SK-N-MC (cell line): ENCODE results near the gene ABLIM1.

Experiments
- EZH2 ChIP-seq: fragments of 200-600 bp; sonication (generic); IDR thresholded peaks from one replicate; pipeline ENCODE4 v1.6.1; 2017; ENCODE audit warnings: antibody characterized with exemption
- FOXP2 ChIP-seq: optimal IDR thresholded peaks from 2 replicates; pipeline ENCODE3; 2011; ENCODE audit warnings: mild to moderate bottlenecking, moderate library complexity; ENCODE audit not compliant: insufficient read depth; ENCODE audit errors: extremely low read length, control extremely low read depth
- POLR2AphosphoS5 ChIP-seq: IDR thresholded peaks from 2 replicates; pipeline ENCODE4 v1.6.1; 2012; ENCODE audit warnings: mild to moderate bottlenecking, low read depth, low read length, borderline replicate concordance

DNA sequence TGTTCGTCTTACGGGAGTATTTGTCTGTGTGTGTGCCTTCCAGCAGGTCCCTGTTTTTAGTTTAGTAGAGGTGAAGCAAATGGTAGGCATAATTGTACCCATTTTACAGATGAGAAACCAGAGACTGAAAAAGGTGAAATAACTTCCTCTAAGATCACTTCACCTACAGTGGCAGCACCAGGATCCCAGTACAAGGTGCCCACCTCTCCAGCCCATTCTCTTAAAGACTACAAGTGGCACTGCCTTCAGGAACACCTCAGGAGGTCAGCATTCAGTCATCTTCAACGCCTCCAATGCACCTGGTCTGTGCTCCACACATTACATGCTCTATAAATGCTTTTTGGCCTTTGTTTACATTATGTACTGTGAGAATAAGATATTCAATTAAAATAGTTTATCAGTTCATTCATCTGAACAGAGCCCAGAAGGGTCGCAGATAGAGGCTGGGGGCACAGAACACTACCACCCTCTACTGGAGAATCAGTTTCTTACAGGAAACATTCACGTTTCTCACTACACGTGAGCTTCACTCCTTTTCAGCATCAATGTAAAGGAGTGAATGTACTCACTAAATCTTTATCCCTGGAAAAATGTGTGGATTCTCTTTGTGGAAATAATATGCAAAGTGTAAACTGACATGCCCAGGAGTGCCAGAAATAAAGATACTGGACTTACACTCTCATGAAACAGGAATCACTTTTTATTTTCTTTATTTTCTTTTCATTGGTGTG is 45.5 kb upstream of the ABLIM1 start:
- TF ChIP-seq EZH2 (no peak), POLR2AphosphoS5 (no peak), FOXP2 (no peak)
